ENCODE results near the gene NUP160. TPM values are rescaled to one million over a fixed set of nuclear protein-coding genes. Genes with fewer than 3 reads are reported as not detected.
A peak's percentile ranks its signal among the peaks of the same experiment; 100 is the strongest.

The NUP160 gene
- total and polyA plus RNA-seq, 2 of the 13 experiments (the other 11 are each of a cell fraction or from before 2014, with no cell fraction given), result 28.3 to 43.5 TPM

DNA sequence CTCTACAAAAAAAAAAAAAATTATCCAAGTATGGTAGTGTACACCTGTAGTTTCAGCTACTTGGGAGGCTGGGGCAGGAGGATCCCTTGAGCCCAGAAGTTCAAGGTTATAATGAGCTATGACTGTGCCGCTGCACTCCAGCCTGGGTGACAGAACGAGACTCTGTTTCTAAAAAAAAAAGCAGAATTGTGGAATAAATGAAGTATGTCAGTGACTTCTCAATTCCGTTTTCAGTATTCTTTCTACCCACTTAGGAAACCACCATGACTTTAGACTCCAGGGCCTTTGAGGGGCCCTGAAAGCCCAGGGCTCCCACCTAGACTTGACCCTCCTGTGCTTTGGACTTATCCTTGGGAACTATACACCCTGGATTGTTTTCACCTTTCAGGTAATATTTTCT lies 6.5 kb upstream of the NUP160 start:
- CTCF ChIA-PET (ENCODE audit: low intra/inter-chr PET ratio, low total read pairs), result no interaction called here
- Histone ChIP-seq H4K20me1 (ENCODE audit: insufficient read depth, low read length) (no peaks in the 10 kb centered on the region), H3K4me1 (ENCODE audit: insufficient read depth, low read length) (peaks cover 15% of the 10 kb centered on the region), H3K4me3 (replicated peaks in 1 of 3; ENCODE audit: insufficient read depth in 1 of 3, low read depth in 2 of 3, low read length in 3 of 3) (no peak overlapping the region), H3K27ac (ENCODE audit: extremely low read length, insufficient read depth, low read length) (no peak overlapping the region), H3K36me3 (replicated peaks in 1 of 2; ENCODE audit: control insufficient read depth in 1 of 2, insufficient read depth in 2 of 2, low read length in 2 of 2) (no peaks in the 10 kb centered on the region), H3K9ac (ENCODE audit: insufficient read depth, low read depth, low read length) (no peak overlapping the region), H3K27me3 (ENCODE audit: control insufficient read depth in 1 of 2, insufficient read depth in 2 of 2, low read length in 2 of 2) (no peaks in the 10 kb centered on the region; a peak in 1 of 5 replicates), H2AFZ (ENCODE audit: low read length) (no peak overlapping the region), H3K4me2 (ENCODE audit: low read depth, low read length) (no peak overlapping the region), H3K79me2 (ENCODE audit: insufficient read depth, low read length) (no peaks in the 10 kb centered on the region), H3K9me3 (ENCODE audit: low read length) (no peaks in the 10 kb centered on the region)
- POLR2A ChIA-PET, result no interaction called here
- BruUV-seq (replicated peaks), result no TSS peak
- in situ Hi-C loops (cut with HindIII; ENCODE audit: extremely low pct_ligation_motif_present, low pct_unique_long_range_greater_than_20kb), result no loop called here
- 58% methylated on average over 3 of the region's 3 CpGs for WGBS (ENCODE audit: low lambda C conversion rate)
- FAIRE-seq, result no peak
- no peak for ATAC-seq
- DNase-seq (ENCODE audit: low spot score), result no peak
- intact Hi-C loops (cut with micrococcal nuclease; ENCODE audit: unreplicated experiment), result loop anchor here (5.0 to 10.0 kb wide), 2 partner anchors 400 to 482 kb away; no protein-coding TSS in a partner anchor
- no peak for TF ChIP-seq FLYWCH1 (CRISPR knock-in tag; IDR thresholded peaks at IDR 0.05)
- TF ChIP-seq ZNF446 (CRISPR knock-in tag; IDR thresholded peaks at IDR 0.05), result no peak

DNA sequence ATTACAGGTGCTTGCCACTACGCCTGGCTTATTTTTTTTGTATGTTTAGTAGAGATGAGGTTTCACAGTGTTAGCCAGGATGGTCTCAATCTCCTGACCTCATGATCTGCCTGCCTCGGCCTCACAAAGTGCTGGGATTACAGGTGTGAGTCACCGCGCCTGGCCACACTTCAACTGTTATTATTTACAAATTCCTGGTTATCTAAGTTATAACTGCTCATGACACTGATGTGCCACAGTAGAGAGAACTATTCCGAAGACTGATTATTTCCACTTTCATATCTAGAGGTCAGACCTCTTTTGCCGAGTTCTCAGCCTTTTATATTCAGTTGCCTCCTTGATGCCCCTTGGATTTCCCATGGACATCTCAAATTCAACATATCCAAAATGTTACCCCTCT lies 3.9 kb upstream of the NUP160 start:
- 23% methylated on average over 6 of the region's 6 CpGs for WGBS (ENCODE audit: low lambda C conversion rate)
- Histone ChIP-seq H3K9me3 (ENCODE audit: low read length) (no peaks in the 10 kb centered on the region), H4K20me1 (ENCODE audit: insufficient read depth, low read length) (no peaks in the 10 kb centered on the region), H3K36me3 (replicated peaks in 1 of 2; ENCODE audit: control insufficient read depth in 1 of 2, insufficient read depth in 2 of 2, low read length in 2 of 2) (no peaks in the 10 kb centered on the region), H3K27ac (ENCODE audit: extremely low read length, insufficient read depth, low read length) (no peak overlapping the region), H3K4me1 (ENCODE audit: insufficient read depth, low read length) (peaks cover 26% of the 10 kb centered on the region), H2AFZ (ENCODE audit: low read length) (peak overlapping the region; percentile 84), H3K4me3 (replicated peaks in 1 of 3; ENCODE audit: insufficient read depth in 1 of 3, low read depth in 2 of 3, low read length in 3 of 3) (no peak overlapping the region), H3K79me2 (ENCODE audit: insufficient read depth, low read length) (peaks cover 10% of the 10 kb centered on the region), H3K9ac (ENCODE audit: insufficient read depth, low read depth, low read length) (no peak overlapping the region), H3K4me2 (ENCODE audit: low read depth, low read length) (peak overlapping the region; percentile 20; the same call in 1 of the 2 replicates), H3K27me3 (ENCODE audit: control insufficient read depth in 1 of 2, insufficient read depth in 2 of 2, low read length in 2 of 2) (no peaks in the 10 kb centered on the region; a peak in 2 of 5 replicates)
- ChIA-PET CTCF (ENCODE audit: low intra/inter-chr PET ratio, low total read pairs) (no interaction called here), POLR2A (no interaction called here)
- in situ Hi-C loops (cut with HindIII; ENCODE audit: extremely low pct_ligation_motif_present, low pct_unique_long_range_greater_than_20kb) (no loop called here), intact Hi-C loops (cut with micrococcal nuclease; ENCODE audit: unreplicated experiment) (loop anchor here (5.0 to 10.0 kb wide), 2 partner anchors 397 to 480 kb away; no protein-coding TSS in a partner anchor)
- BruUV-seq (replicated peaks), result no TSS peak
- no peak for ATAC-seq
- TF ChIP-seq FOSL2 (CRISPR knock-in tag; IDR thresholded peaks at IDR 0.05) (peak; percentile 67), HNF4A (CRISPR knock-in tag; IDR thresholded peaks at IDR 0.05) (no peak)
- no peak for DNase-seq (ENCODE audit: low spot score)
- no peak for FAIRE-seq

Measured in HepG2 (cell line).